SK-MEL-5 (cell line): Measurements from ENCODE around the gene GRK4. TPM values are rescaled to one million over a fixed set of nuclear protein-coding genes. Genes with fewer than 3 reads are reported as not detected.
"Not testable (repeated sequence)": the region's sequence is repeated elsewhere in the genome, so short reads cannot be mapped to it uniquely, and the experiment has no call there.

ENCODE experiments used
- DNase-seq: peaks from one replicate; pipeline ENCODE4 v3.0.0-alpha.2; 2016; ENCODE audit warnings: low read depth, low spot score
- in situ Hi-C: cut with HindIII; loops from 2 replicates; pipeline ENCODE4 v1.10.0; 2016; ENCODE audit warnings: low sequenced_read_pairs, high pct_unique_total_duplicates, low pct_unique_long_range_greater_than_20kb
- polyA plus RNA-seq, 2 experiments: library from polyadenylated mRNA; depleted of rRNA; stranded (reverse); fragments of >200 nt; gene quantifications; 2 replicates each; pipeline ENCODE4 v1.2.3, GENCODE V29; 2015
- total RNA-seq: library from RNA; depleted of rRNA; stranded (reverse); fragments of >200 nt; shearing (Covaris generic); gene quantifications from 2 replicates; pipeline ENCODE4 v1.2.3, GENCODE V29; 2014; rRNA removed

The GRK4 gene
- total RNA-seq: 2.2 and 3.2 TPM in 2 replicates
- polyA plus RNA-seq (2015; cell fraction: cytosol; rRNA removed): 3.7 and 4.0 TPM in 2 replicates
- polyA plus RNA-seq (2015; cell fraction: nucleus; rRNA removed): 1.4 and 3.8 TPM in 2 replicates

GRCh38 chr4:2963175-2963965 lies at the start of gene GRK4, which contains the start of gene NOP14:
TSS of gene GRK4 (plus strand) at chr4:2963571. CDS start at chr4:2964071, 500 bp downstream.
TSS of gene NOP14 (minus strand) at chr4:2963406. CDS start at chr4:2963319, 87 bp downstream.
- DNase-seq: peak; percentile 97
- in situ Hi-C loops: no loop called here

- in situ Hi-C loops: no loop called here
Observed at GRCh38 chr4:2914256-2915126, 48.9 kb upstream of the GRK4 start.

GRCh38 chr4:2915789-2916188 lies 47.6 kb upstream of the GRK4 start:
- no peak for DNase-seq
- in situ Hi-C loops: no loop called here

More at GRCh38 chr4:2914256-2915126, 48.9 kb upstream of the GRK4 start:
- DNase-seq: no peak

GRCh38 chr4:2916696-2917095 lies 46.7 kb upstream of the GRK4 start:
- in situ Hi-C loops, DNase-seq: not testable (repeated sequence)

- DNase-seq, in situ Hi-C loops: not testable (repeated sequence)
Observed at GRCh38 chr4:2918300-2918699, 45.1 kb upstream of the GRK4 start.

GRCh38 chr4:2918714-2919113 lies 44.7 kb upstream of the GRK4 start:
- in situ Hi-C loops: not testable (repeated sequence)

GRCh38 chr4:2922453-2923101 lies 40.8 kb upstream of the GRK4 start:
- DNase-seq, in situ Hi-C loops: not testable (repeated sequence)

More at GRCh38 chr4:2918714-2919113, 44.7 kb upstream of the GRK4 start:
- DNase-seq: not testable (repeated sequence)

GRCh38 chr4:2923141-2923551 lies 40.2 kb upstream of the GRK4 start:
- no peak for DNase-seq
- in situ Hi-C loops: no loop called here

GRCh38 chr4:2923668-2924173 lies 39.6 kb upstream of the GRK4 start:
- in situ Hi-C loops: no loop called here
- no peak for DNase-seq

GRCh38 chr4:2924286-2924685 lies 39.1 kb upstream of the GRK4 start:
- no peak for DNase-seq
- in situ Hi-C loops: no loop called here

- in situ Hi-C loops: no loop called here
- DNase-seq: no peak
Observed at GRCh38 chr4:2924765-2925301, 38.5 kb upstream of the GRK4 start.

- in situ Hi-C loops: no loop called here
- DNase-seq: no peak
Observed at GRCh38 chr4:2925496-2925895, 37.9 kb upstream of the GRK4 start.

GRCh38 chr4:2925931-2926860 lies 37.2 kb upstream of the GRK4 start:
- no peak for DNase-seq
- in situ Hi-C loops: no loop called here

GRCh38 chr4:2927016-2927695 lies 36.2 kb upstream of the GRK4 start:
- no peak for DNase-seq
- in situ Hi-C loops: no loop called here

- DNase-seq: no peak
- in situ Hi-C loops: no loop called here
Observed at GRCh38 chr4:2927696-2928075, 35.7 kb upstream of the GRK4 start.
